OCI-LY3 (cell line): Measurements from ENCODE around the gene TUBGCP5.

Experiments
- H2AFZ ChIP-seq: fragments of 200-600, 300-600 bp; shearing (Covaris generic); 2 replicates; pipeline ENCODE4 v1.6.0; 2014; ENCODE audit warnings: antibody characterized with exemption, low read depth, low read length
- H3K27ac ChIP-seq: fragments of 200-600, 300-600 bp; sonication (generic); 2 replicates; pipeline ENCODE4 v1.5.1; 2014; ENCODE audit warnings: mild to moderate bottlenecking, low read length, moderate library complexity, mixed read lengths
- H3K27me3 ChIP-seq: fragments of 200-600, 300-600 bp; sonication (generic); 2 replicates; pipeline ENCODE4 v1.6.1; 2014; ENCODE audit warnings: low read depth, low read length, mixed read lengths
- H3K36me3 ChIP-seq: fragments of 200-600, 300-600 bp; sonication (generic); replicated peaks from 2 replicates; pipeline ENCODE3; 2014; ENCODE audit warnings: low read depth, low read length, mixed read lengths
- H3K4me1 ChIP-seq: fragments of 300-600, 200-600 bp; sonication (generic); 2 replicates; pipeline ENCODE4 v1.6.1; 2014; ENCODE audit warnings: low read length, mixed read lengths
- H3K4me2 ChIP-seq: fragments of 200-600, 300-600 bp; sonication (generic); 2 replicates; pipeline ENCODE4 v1.6.1; 2014; ENCODE audit warnings: low read length, mixed read lengths
- H3K4me3 ChIP-seq: fragments of 300-600, 200-600 bp; sonication (generic); 2 replicates; pipeline ENCODE4 v1.5.1; 2014; ENCODE audit warnings: antibody characterized with exemption, mild to moderate bottlenecking, low read length, moderate library complexity
- H3K79me2 ChIP-seq: fragments of 300-600, 200-600 bp; shearing (Covaris generic); 2 replicates; pipeline ENCODE4 v1.6.1; 2014; ENCODE audit warnings: mild to moderate bottlenecking, low read length, mixed read lengths
- H3K9ac ChIP-seq: fragments of 300-600, 200-600 bp; shearing (Covaris generic); 2 replicates; pipeline ENCODE4 v1.6.0; 2014; ENCODE audit warnings: mild to moderate bottlenecking, low read length, moderate library complexity
- H3K9me3 ChIP-seq: fragments of 200-600, 300-600 bp; shearing (Covaris generic); 2 replicates; pipeline ENCODE4 v1.6.1; 2014; ENCODE audit warnings: low read length, mixed read lengths; ENCODE audit not compliant: insufficient read depth
- H4K20me1 ChIP-seq: fragments of 200-600, 300-600 bp; sonication (generic); 2 replicates; pipeline ENCODE4 v1.6.1; 2016; ENCODE audit warnings: low read length, mixed read lengths; ENCODE audit not compliant: insufficient read depth
- EZH2phosphoT487 ChIP-seq: fragments of 200-600 bp; shearing (Covaris generic); IDR thresholded peaks from 2 replicates; pipeline ENCODE4 v1.6.1; 2018; ENCODE audit warnings: antibody characterized with exemption, mixed run types, low read depth
- TF ChIP-seq, protein P1 (sequence below): fragments of 200-600, 300-600 bp; sonication (generic); IDR thresholded peaks from 2 replicates; pipeline ENCODE4 v1.5.1; 2014; ENCODE audit warnings: antibody characterized with exemption, low read length, low read depth

Gene TUBGCP5

DNA sequence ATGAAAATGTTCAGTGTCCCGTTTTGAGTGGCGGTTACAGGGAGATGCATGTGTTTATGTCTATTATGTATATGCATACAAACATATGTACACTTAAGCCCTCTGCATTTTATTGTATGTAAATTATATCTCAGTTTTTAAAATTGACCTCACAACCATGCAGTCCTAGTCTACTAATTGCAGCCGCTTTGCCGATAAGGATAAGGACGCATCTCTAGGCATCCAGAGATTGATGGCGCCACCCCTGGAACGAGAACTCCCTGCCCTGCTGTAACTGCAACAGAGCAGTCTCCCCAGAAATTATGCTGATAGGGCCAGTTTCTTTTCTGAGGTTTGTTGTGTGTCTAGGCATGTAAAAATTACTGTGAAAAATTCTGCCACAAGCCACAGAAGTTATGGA, 40.4 kb upstream of the TUBGCP5 start:
- Histone ChIP-seq H3K4me2 (no peak overlapping the region), H3K4me3 (no peak overlapping the region), H3K4me1 (no peaks in the 10 kb centered on the region), H3K79me2 (no peaks in the 10 kb centered on the region), H3K27me3 (0 out of 2 replicates have a peak, but pooled peaks cover 4% of the 10 kb centered on the region), H3K9ac (no peak overlapping the region), H3K27ac (no peak overlapping the region), H2AFZ (no peak overlapping the region), H4K20me1 (no peaks in the 10 kb centered on the region), H3K9me3 (no peaks in the 10 kb centered on the region), H3K36me3 (no peaks in the 10 kb centered on the region)
- TF ChIP-seq, protein P1, sequence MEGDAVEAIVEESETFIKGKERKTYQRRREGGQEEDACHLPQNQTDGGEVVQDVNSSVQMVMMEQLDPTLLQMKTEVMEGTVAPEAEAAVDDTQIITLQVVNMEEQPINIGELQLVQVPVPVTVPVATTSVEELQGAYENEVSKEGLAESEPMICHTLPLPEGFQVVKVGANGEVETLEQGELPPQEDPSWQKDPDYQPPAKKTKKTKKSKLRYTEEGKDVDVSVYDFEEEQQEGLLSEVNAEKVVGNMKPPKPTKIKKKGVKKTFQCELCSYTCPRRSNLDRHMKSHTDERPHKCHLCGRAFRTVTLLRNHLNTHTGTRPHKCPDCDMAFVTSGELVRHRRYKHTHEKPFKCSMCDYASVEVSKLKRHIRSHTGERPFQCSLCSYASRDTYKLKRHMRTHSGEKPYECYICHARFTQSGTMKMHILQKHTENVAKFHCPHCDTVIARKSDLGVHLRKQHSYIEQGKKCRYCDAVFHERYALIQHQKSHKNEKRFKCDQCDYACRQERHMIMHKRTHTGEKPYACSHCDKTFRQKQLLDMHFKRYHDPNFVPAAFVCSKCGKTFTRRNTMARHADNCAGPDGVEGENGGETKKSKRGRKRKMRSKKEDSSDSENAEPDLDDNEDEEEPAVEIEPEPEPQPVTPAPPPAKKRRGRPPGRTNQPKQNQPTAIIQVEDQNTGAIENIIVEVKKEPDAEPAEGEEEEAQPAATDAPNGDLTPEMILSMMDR = no peak
- TF ChIP-seq EZH2phosphoT487 = no peak

DNA sequence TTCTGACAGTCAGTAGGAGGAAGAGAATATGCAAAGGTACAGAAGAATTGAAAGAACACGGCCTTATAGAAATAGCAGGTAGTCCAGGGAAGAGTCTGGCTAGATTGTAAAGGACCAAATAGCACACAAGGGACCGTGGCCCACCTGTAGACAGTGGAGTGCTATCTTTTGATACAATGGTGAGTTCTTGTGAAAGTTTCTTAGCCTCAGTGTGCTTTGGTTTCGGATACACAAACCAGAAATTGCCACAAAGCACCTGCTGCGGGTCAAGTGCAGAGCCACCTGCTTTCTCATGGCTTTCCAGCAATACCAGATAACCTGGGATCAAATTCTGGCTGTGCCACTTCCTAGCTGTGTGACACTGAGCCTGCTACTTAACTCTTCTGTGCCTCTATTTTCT, 36.6 kb upstream of the TUBGCP5 start:
- no peak for TF ChIP-seq EZH2phosphoT487
- TF ChIP-seq, protein P1 = no peak
- no peak overlapping the region for H2AFZ ChIP-seq
- H3K4me1 ChIP-seq = no peaks in the 10 kb centered on the region
- H3K9me3 ChIP-seq = no peaks in the 10 kb centered on the region
- no peaks in the 10 kb centered on the region for H4K20me1 ChIP-seq
- H3K4me2 ChIP-seq = no peak overlapping the region
- no peaks in the 10 kb centered on the region for H3K36me3 ChIP-seq
- no peak overlapping the region for H3K9ac ChIP-seq
- no peak overlapping the region for H3K4me3 ChIP-seq
- peaks cover 20% of the 10 kb centered on the region for H3K27me3 ChIP-seq
- H3K79me2 ChIP-seq = no peaks in the 10 kb centered on the region
- H3K27ac ChIP-seq = no peak overlapping the region

DNA sequence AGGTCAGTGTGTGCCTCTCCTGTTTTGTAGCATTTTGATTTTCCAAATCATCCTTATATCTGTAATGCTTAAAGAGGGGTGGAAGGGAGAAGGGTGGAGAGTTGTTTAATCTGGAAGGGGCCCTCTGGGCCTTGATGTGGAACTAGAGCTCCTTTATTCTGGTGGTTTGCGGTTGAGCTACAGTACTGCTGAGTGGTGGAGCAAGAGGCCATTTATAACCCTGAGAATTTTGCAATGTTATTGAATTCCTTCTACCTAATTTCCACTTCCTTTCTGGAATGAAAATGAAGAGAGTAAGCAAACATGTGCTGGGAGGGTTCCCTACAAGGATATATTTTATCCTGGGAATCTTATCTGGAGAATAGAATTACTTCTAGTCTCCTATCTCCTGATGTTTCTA, 35.3 kb upstream of the TUBGCP5 start:
- Histone ChIP-seq H3K79me2 (no peaks in the 10 kb centered on the region), H3K36me3 (no peaks in the 10 kb centered on the region), H3K9me3 (no peaks in the 10 kb centered on the region), H3K27ac (no peak overlapping the region), H2AFZ (no peak overlapping the region), H3K9ac (no peak overlapping the region), H4K20me1 (no peaks in the 10 kb centered on the region), H3K27me3 (peaks cover 20% of the 10 kb centered on the region), H3K4me2 (no peak overlapping the region), H3K4me3 (no peak overlapping the region), H3K4me1 (no peaks in the 10 kb centered on the region)
- TF ChIP-seq EZH2phosphoT487 = no peak
- TF ChIP-seq, protein P1 = no peak

DNA sequence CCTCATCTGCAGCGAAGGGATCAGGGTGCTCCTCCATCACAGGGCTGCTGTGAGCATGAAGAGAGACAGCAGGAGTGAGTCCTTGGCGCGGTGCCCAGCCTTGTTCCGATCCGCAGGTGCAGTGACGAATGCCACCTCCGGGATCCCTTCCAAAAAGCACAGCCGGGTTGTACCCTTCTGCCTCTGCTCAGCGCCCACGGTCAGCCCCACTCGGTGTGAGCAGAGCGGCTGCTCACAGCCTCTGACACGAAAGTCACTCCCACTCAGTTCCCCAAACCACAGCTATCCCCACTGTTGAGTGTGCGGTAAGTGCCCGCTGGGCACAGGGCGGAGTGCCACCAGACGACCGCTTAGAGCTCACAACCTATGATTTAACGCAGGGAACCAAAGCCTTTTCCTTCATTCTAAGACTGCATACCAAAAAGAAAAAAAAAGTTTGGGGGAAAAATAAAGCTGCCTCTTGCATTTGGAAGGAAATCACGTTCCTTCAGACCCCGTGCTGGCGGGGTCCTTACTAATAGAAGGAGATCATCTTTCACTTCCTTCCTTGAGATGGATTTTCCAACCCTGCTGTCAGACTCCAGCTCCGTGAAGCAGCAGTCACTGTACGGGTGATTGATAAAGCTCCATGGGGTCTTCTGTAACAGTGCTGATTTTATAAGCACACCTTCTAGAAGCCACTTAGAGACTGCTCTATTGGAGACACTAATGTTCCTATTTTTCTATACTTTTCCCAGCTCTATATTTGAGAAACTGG, 34.7 kb upstream of the TUBGCP5 start:
- Histone ChIP-seq H3K27ac (no peak overlapping the region), H3K4me2 (no peak overlapping the region), H2AFZ (no peak overlapping the region)

More for the DNA sequence above, 34.7 kb upstream of the TUBGCP5 start:
- no peak for TF ChIP-seq EZH2phosphoT487
- TF ChIP-seq, protein P1 = no peak
- Histone ChIP-seq H3K9ac (no peak overlapping the region), H3K27me3 (peaks cover 20% of the 10 kb centered on the region), H3K79me2 (no peaks in the 10 kb centered on the region), H3K4me1 (no peaks in the 10 kb centered on the region), H3K9me3 (no peaks in the 10 kb centered on the region), H3K4me3 (no peak overlapping the region), H4K20me1 (no peaks in the 10 kb centered on the region), H3K36me3 (no peaks in the 10 kb centered on the region)
